HEK293 (cell line): ENCODE data around the gene LAMA4.

Experiments used
- CTCF ChIP-seq: fragments of 450-650 bp; formaldehyde crosslinking; IDR thresholded peaks from 2 replicates; pipeline ENCODE4 v1.5.1; 2016; ENCODE audit warnings: missing biosample characterization, missing genetic modification characterization
- MEIS1 ChIP-seq: sonication (generic); formaldehyde crosslinking; IDR thresholded peaks from 2 replicates; pipeline ENCODE4 v1.8.1; 2022; ENCODE audit warnings: missing genetic modification reagents, mild to moderate bottlenecking, borderline replicate concordance
- REST ChIP-seq: fragments of 450-650 bp; formaldehyde crosslinking; IDR thresholded peaks from 2 replicates; pipeline ENCODE4 v1.5.1; 2016; ENCODE audit warnings: missing biosample characterization, missing genetic modification characterization
- SP2 ChIP-seq: fragments of 450-650 bp; formaldehyde crosslinking; IDR thresholded peaks from 2 replicates; pipeline ENCODE4 v1.5.1; 2016; ENCODE audit warnings: missing biosample characterization, missing genetic modification characterization
- ZNF146 ChIP-seq: fragments of 450-650 bp; formaldehyde crosslinking; IDR thresholded peaks from 2 replicates; pipeline ENCODE4 v1.5.1; 2016; ENCODE audit warnings: missing biosample characterization, missing genetic modification characterization
- ZNF157 ChIP-seq: fragments of 450-650 bp; formaldehyde crosslinking; IDR thresholded peaks from 2 replicates; pipeline ENCODE4 v1.5.1; 2016; ENCODE audit warnings: missing biosample characterization, missing genetic modification characterization
- ZNF274 ChIP-seq, 2 experiments: fragments of 200-500 bp in 1 of 2; fragments of 450-650 bp in 1 of 2; sonication (Bioruptor generic) in 1 of 2; formaldehyde crosslinking in 1 of 2; IDR thresholded peaks; 2 replicates each; pipeline versions ENCODE4 v1.5.1 to v1.6.1; 2014 to 2016; ENCODE audit warnings: borderline replicate concordance in 1 of 2, inconsistent platforms in 1 of 2, low read length in 1 of 2, missing biosample characterization in 1 of 2, missing genetic modification characterization in 1 of 2
- ZNF335 ChIP-seq: fragments of 450-650 bp; formaldehyde crosslinking; conservative IDR thresholded peaks from 2 replicates; pipeline ENCODE4 v1.5.1; 2016; ENCODE audit warnings: missing biosample characterization, missing genetic modification characterization
- ZNF391 ChIP-seq: fragments of 450-650 bp; formaldehyde crosslinking; IDR thresholded peaks from 2 replicates; pipeline ENCODE4 v1.5.1; 2016; ENCODE audit warnings: low read depth, missing biosample characterization, missing genetic modification characterization, borderline replicate concordance
- ZNF629 ChIP-seq: fragments of 450-650 bp; formaldehyde crosslinking; IDR thresholded peaks from 2 replicates; pipeline ENCODE4 v1.5.1; 2017; ENCODE audit warnings: missing biosample characterization, missing genetic modification characterization
- ZNF670 ChIP-seq: fragments of 450-650 bp; formaldehyde crosslinking; IDR thresholded peaks from 2 replicates; pipeline ENCODE4 v1.5.1; 2016; ENCODE audit warnings: missing biosample characterization, missing genetic modification characterization, low read depth
- ZSCAN16 ChIP-seq: fragments of 450-650 bp; formaldehyde crosslinking; IDR thresholded peaks from 2 replicates; pipeline ENCODE4 v1.5.1; 2016; ENCODE audit warnings: missing biosample characterization, missing genetic modification characterization
- ZSCAN23 ChIP-seq: fragments of 450-650 bp; formaldehyde crosslinking; IDR thresholded peaks from 2 replicates; pipeline ENCODE4 v1.5.1; 2016; ENCODE audit warnings: missing biosample characterization, missing genetic modification characterization

- TF ChIP-seq MEIS1 (no peak), ZNF391 (tag by site-specific recombination) (no peak), ZNF146 (tag by site-specific recombination) (no peak), ZSCAN23 (tag by site-specific recombination) (no peak), CTCF (tag by site-specific recombination) (no peak), ZSCAN16 (no peak), SP2 (tag by site-specific recombination) (no peak), ZNF274 (IDR thresholded peaks at IDR 0.05; ENCODE audit: low read length) (no peak), ZNF274 (tag by site-specific recombination; IDR thresholded peaks at IDR 0.05; ENCODE audit: borderline replicate concordance) (no peak), REST (tag by site-specific recombination) (no peak), ZNF157 (tag by site-specific recombination) (no peak), ZNF335 (no peak), ZNF629 (tag by site-specific recombination) (no peak), ZNF670 (no peak)
These were observed 59.2 kb downstream of the LAMA4 start for GRCh38 chr6:112195166-112195565.
